ENCODE data around the gene C8B.

DNA sequence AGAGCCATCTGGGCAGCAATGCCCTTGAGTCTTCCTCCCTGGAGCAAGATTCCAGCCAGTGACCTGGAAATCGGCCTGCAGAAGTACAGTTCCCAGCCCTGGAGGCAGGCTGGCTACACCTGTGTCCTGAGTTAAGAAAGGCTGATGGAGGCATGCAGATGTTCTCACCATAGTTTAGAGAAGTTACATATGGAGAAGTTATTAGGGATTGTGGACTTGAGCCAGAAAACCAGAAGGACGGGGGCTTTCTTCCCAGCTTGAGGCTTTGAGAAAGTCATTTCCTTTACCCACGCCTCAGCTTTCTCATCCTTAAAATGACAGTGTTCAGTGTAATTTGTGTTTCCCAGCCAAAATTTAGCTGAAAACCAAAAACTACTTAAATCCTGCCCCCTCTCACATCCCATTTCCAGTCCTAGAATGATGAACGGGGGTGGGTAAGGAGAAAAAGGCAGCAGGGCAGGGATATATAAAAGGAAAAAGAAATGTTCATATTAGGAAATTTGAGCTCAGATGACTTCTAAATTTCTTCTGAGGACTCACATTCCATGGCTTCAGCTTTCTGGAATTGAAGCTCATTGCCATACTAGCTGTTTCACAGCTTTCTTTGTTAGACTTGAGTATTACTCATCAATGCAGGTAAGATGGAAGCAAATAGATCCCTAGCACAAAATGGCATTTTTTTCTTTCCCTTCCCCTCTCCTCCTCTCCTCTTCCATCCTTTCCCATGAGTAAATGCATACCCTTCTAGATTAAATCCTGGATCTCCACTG is 14.4 kb upstream of the C8B start:
- TF ChIP-seq CTCF (IDR thresholded peaks at IDR 0.05; ENCODE audit: insufficient read depth, low read length): no peak
- TF ChIP-seq POLR2AphosphoS5 (IDR thresholded peaks at IDR 0.05; ENCODE audit: low read depth): no peak
- TF ChIP-seq, protein P1, sequence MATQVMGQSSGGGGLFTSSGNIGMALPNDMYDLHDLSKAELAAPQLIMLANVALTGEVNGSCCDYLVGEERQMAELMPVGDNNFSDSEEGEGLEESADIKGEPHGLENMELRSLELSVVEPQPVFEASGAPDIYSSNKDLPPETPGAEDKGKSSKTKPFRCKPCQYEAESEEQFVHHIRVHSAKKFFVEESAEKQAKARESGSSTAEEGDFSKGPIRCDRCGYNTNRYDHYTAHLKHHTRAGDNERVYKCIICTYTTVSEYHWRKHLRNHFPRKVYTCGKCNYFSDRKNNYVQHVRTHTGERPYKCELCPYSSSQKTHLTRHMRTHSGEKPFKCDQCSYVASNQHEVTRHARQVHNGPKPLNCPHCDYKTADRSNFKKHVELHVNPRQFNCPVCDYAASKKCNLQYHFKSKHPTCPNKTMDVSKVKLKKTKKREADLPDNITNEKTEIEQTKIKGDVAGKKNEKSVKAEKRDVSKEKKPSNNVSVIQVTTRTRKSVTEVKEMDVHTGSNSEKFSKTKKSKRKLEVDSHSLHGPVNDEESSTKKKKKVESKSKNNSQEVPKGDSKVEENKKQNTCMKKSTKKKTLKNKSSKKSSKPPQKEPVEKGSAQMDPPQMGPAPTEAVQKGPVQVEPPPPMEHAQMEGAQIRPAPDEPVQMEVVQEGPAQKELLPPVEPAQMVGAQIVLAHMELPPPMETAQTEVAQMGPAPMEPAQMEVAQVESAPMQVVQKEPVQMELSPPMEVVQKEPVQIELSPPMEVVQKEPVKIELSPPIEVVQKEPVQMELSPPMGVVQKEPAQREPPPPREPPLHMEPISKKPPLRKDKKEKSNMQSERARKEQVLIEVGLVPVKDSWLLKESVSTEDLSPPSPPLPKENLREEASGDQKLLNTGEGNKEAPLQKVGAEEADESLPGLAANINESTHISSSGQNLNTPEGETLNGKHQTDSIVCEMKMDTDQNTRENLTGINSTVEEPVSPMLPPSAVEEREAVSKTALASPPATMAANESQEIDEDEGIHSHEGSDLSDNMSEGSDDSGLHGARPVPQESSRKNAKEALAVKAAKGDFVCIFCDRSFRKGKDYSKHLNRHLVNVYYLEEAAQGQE (IDR thresholded peaks at IDR 0.05; ENCODE audit: insufficient replicate concordance, low read depth): no peak
- TF ChIP-seq GABPA (IDR thresholded peaks at IDR 0.05; ENCODE audit: low read depth): no peak
- TF ChIP-seq SPI1 (IDR thresholded peaks at IDR 0.05; ENCODE audit: borderline replicate concordance, low read depth): no peak
